Fibroblast of lung (primary cell): ENCODE measurements around the gene SLC28A2.
"Not testable (repeated sequence)": the region's sequence is repeated elsewhere in the genome, so short reads cannot be mapped to it uniquely, and the experiment has no call there.

Source experiments
- CTCF ChIP-seq, 2 donors: IDR thresholded peaks in 1 of 2; conservative IDR thresholded peaks in 1 of 2; 1 replicate in 1 of 2; 2 replicates in 1 of 2; pipeline ENCODE4 v1.5.1; 2011 to 2012; ENCODE audit warnings: low read length in 2 of 2, control low read depth in 1 of 2, inconsistent platforms in 1 of 2, low read depth in 1 of 2, mild to moderate bottlenecking in 1 of 2
- EZH2 ChIP-seq: IDR thresholded peaks from 2 replicates; pipeline ENCODE4 v1.5.1; 2012; ENCODE audit warnings: low read length, control low read depth, mild to moderate bottlenecking; ENCODE audit errors: missing control alignments

DNA sequence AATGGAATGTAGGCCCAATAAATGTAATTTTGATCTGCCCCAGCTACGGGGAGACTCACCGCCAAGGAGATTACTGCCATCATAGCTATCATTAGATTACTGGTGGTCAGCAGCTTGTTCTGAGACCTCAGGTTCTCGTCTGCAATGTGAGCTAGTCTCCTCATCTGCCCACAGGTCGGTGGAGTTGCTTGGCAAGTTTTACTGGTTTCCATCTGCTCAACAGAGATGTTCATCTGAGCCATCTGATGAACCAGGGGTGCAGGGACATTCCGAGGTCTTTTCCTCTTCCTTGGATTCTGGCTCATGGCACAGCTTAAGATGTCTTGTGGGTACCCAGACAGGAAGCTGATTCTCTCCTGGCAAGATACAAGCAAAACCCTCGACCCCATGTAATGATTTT is 15.2 kb upstream of the SLC28A2 start:
- TF ChIP-seq CTCF (conservative IDR thresholded peaks at IDR 0.05 in 1 of 2, IDR thresholded peaks at IDR 0.05 in 1 of 2; ENCODE audit: low read depth in 1 of 2, low read length in 2 of 2); EZH2: not testable (repeated sequence)
